HG02678 (cell line): ENCODE data around the gene DCDC2B.

Experiments used
- ATAC-seq: cut with Tn5 transposase; IDR thresholded peaks from one replicate; pipeline ENCODE4 v1.9.1; 2021; ENCODE audit warnings: mild to moderate bottlenecking, moderate library complexity; ENCODE audit not compliant: unreplicated experiment

DCDC2B gene

DNA sequence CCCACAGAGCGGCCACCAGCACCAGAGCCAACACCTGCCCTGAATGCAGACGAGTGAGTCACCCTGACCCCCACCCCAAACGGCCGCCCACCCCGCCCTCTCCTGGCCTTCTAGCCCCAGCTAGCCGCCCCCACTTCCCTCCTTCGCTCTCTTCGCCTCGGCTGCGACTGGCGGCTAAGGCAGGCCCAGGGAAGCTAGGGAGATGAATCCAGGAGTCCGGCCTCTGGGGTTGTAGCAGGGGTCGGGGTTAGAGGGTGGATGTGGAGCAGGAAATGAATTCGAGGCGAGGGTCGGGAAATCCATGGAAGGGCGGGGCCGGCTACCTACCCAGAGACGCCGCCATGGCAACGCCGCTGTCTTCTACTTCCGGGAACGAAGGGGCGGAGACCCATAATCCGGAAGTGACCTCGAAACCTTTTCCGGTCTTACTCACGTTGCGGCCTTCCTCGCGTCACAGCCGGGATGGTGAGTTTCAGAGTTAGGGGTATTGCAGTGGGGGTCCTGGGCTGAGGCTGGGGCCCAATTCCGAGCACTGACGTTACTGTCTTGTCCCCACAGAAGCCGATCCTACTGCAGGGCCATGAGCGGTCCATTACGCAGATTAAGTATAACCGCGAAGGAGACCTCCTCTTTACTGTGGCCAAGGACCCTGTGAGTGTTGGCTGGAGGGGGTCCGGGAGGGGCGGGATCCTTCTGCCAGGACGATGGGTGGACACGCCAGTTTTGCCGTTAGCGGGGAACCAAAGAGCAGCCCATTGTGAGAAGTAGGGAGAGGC, 13.3 kb downstream of the DCDC2B start, which contains the start of the genes EIF3I and TMEM234:
Gene EIF3I, plus strand, starts transcription at position 428 of the 776 bp plus-strand sequence. Its CDS starts 35 bp downstream, at position 463.
Gene TMEM234, minus strand, starts transcription at position 374 of the 776 bp plus-strand sequence. Its CDS starts 31 bp downstream, at position 343.
- ATAC-seq = peak; percentile 96

GRCh38 chr1:32223683-32224082, 14.8 kb downstream of the DCDC2B start:
- ATAC-seq = no peak

- no peak for ATAC-seq
These were observed 15.4 kb downstream of the DCDC2B start for GRCh38 chr1:32224285-32224684.

DNA sequence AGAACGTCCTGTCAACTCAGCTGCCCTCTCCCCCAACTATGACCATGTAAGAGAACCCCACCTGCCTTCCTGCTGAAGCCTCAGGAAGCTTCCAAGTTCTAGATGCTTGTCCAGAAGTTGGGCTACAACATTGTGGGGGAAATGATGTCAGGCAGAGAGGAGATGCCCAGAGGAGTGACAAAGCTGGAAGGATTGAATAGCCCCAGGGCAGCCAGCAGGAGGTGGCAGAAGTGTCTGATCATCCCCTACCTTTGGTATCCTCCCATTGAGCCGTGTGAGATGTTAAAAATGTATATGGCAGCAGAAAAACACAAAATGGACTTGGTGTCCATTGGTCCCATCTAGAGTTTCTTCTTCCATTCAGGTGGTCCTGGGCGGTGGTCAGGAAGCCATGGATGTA, 19.9 kb downstream of the DCDC2B start:
- no peak for ATAC-seq

DNA sequence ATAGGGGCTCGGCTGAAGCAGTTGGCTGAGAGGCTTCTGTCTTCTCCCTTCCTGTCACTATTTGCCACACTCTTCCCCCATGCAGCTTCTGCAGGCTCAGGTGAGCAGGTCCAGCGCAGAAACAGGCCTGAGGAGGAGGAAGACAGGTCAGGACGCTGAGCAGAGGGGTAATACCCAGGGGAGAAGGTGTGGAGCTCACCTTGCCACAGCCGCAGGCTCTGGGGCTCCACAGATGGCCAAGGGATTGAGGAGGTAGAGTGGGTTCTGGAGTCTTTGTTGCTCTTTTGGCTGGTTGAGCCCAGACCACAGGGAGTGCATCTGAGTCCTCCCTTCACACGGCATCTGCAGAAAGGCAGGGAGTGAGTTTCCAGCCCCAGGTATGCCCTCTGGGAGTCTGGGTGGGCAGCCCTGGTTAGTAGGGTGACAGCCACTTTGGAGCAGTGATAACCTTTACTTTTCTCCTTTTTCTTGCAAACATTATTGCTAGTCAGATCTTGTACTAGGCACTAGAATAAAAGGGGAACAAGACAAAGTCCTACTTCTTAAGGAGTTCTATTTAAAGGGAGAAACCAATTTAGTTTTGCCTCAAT, 23.0 kb downstream of the DCDC2B start:
- no peak for ATAC-seq

DNA sequence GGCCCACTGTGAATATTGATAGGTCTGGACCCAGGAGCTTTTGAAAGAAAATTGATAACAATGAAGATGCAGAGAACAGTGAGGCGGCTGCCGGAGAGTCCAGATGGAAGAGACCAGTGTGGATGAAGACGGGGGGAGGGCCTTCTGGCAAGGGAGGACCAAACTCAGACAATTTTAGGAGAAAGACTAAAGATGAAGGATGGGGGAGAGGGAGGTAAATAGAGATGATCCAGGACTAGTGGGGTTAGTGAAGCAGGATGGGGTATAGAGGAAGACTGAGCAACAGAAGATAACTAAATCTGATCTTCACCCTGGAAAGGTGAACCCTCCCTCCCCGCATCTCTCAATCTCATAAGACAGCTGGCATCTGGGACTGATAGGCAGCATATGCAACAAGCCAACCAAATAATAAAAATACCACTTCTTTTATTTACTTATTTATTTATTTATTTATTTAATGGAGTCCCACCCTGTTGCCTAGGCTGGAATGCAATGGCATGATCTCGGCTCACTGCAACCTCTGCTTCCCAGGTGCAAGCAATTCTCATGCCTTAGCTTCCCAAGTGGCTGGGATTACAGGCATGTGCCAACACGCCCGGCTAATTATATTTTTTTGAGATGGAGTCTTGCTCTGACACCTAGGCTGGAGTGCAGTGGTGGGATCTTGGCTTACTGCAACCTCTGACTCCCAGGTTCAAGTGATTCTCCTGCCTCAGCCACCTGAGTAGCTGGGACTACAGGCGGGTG, 23.8 kb downstream of the DCDC2B start:
- no peak for ATAC-seq

DNA sequence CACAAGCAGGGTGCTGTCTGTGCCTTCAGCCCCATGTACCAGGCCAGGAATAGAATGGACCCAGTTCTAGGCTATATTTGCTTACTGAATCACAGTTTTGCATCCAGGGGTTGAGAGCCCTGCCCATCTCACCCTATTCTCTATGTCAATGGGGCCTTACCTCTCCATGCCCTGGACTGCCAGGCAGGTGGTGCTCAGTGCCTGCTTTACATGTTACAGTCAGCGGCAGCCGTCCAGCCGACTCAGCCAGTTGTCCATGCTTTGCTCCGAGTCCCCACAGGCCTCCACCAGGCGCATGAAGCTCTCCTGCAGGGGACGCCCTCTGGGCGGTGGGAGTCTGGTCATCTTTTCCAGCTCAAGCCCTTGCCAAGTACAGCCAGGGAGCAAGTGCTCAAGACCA, 25.9 kb downstream of the DCDC2B start:
- ATAC-seq = no peak

DNA sequence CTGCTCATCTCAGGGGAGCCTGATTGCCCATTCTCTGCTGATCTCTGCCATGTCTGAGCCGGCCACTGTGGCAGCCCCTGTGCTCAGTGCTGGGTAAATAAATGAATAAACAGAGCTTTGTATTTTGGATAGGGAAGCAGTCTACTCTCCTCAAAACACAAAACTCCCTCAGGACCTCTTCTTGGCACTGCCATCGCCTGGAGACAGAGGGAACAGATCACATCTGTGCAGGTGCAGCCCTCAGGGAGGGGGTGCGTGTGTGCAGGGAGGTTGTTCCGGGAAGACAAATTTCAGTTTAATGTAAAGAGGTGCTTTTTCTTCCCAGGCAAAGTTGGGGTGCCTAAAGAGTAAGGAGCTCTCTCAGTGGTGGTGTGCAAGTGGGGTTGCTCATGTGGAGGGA, 30.4 kb downstream of the DCDC2B start:
- ATAC-seq = no peak

DNA sequence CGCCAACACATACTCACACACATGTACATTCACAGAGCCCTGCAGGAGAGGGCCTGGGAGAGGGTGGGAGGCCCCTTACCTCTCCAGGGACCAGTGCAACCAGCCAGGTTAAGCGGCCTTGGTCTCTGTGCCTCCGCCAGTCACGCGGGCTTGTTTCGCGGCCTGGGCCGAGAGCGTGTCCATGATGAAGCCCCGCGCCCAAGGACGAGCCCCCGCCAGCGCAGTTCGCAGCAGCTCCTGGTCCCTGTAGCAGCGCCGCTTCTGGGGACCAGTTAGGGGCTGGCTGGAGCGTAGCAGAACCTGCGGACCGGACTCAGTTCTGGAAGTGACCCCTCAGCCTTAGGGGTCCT, 30.9 kb downstream of the DCDC2B start:
- ATAC-seq = no peak

DNA sequence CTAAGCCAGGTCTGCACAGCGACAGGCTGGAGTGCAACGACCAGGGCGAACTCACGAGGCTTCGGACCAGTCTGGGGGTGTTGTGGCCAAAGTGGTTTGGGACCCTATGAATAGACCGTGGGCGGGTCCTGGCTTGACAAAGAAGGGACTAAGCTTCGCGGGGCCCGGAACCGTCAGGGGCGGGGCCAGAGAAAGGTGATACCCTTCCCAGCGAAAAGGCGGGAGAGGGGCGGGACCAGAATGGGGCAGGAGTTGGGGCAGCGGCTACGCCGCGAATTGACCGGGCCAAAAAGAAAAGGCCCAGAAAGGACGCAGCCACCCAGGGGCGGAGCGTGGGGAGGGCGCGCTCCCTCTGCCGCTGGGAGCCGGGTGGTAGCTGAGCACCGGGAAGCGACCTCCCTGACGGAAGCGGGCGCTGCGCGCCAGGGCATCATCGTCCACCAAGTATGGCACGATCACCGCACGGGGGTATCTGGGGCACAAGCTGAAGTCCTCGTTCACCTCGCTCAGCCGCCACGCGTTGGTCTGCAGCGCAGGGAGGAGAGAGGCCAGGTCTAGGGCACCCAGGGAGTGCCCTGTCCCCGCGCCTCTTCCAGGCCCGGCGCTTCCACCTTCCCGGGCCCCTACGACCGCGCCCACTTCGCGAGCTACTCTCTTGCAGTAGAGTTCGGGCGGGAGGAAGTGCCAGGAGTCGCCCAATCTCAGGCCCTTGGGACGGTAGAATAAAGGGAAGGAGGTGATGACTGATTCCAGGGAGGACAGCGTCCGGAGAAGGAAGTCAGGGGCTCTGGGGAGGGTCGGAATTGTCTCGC, 31.5 kb downstream of the DCDC2B start:
- ATAC-seq = peak; percentile 34

- peak; percentile 49 for ATAC-seq
These were observed 32.3 kb downstream of the DCDC2B start for GRCh38 chr1:32241001-32241763.

DNA sequence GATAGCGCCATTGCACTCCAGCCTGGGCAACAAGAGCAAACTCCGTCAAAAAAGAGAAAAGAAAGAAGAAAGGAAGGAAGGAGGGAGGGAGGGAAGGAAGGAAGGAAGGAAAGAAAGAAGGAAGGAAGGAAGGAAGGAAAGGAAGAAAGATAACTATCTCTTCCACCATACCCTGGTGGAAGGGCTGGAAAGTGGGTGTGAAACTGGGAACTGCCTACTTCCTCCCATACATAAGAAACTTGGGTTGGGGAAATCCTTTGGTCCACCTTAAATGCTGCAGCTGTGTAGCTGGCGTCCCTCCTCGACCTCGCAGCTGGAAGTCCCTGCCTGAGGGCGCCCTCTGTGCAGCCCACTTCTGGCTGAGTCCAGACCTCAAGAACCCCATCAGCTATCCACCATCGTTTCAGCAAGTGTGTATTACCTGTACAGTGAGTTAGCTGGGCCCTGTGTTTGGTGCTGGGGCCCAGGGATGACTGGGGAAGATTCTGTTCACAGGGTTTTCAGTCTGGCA, 33.5 kb downstream of the DCDC2B start:
- ATAC-seq = no peak

DNA sequence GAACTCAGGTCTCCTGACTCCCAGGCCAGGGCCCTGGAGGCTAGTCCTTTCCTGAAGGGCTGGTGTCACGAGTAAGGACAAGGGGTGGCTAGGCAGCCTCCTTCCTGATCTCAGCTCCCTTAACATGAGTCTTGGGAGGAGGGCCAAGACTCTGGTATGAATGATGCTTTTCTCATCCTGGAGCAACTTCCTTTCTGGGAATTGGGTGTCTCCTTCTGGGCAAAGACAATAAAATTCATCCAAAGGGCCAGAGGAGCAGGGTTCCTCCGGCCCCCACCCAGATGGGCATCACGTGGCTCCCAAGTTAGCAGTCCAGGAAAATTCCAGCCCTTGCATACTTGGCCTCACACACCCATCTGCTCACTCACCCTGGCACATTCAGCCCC, 38.0 kb downstream of the DCDC2B start, which contains the start of gene FAM167B:
Gene FAM167B, plus strand, starts transcription at position 335 of the 386 bp plus-strand sequence. CDS start 200 bp downstream, outside the sequence.
- ATAC-seq = no peak

DNA sequence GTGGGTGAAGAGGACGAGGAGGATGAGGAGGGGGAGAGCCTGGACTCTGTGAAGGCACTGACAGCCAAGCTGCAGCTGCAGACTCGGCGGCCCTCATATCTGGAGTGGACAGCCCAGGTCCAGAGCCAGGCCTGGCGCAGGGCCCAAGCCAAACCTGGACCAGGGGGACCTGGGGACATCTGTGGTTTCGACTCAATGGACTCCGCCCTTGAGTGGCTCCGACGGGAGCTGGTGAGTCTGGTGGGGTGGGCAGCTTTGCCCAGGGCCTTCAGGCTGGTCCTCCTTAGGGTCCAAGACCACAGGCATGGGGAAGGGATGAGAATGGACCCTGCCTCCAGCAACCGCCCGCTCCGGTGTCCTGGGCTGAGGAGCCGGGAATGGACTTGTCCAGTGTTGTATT, 38.6 kb downstream of the DCDC2B start:
- no peak for ATAC-seq

GRCh38 chr1:32247983-32248889, 39.3 kb downstream of the DCDC2B start:
- ATAC-seq = no peak

DNA sequence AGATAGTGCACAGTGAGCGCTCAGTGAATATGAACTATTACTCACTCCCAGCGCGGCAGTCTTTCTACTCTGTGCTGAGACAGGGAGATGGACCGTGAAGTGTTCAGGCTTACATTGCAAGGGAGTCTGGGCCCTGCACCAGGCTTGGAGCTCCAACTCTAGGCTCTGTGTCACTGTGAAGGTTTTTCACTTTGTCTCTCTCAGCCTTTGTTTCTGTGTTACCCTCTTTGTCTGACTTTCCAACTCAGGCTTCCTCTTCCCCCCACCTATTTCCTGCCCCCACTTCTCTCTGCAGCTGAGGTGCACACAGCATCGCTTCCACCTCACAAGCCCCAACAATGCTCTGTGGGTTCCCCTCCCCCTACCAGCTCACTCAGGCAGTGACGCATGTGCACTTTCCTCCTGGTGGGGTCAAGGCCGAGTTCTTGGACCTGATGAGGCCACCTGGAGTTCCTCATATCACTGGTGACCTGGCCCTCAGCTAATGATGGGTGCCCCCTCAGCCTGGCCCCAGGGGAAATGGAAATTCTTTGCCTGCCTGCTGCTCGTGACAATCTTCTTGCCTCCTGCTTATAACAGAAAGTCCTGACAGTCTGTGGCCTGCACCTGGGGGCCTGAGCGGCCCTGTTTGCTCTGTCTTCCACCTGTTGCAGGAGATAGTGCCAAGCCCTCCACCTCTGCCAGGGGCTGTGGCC, 41.1 kb downstream of the DCDC2B start:
- peak; percentile 62 for ATAC-seq

- peak; percentile 35 for ATAC-seq
These were observed 42.2 kb downstream of the DCDC2B start, which contains the start of gene LCK for GRCh38 chr1:32250893-32251716. LCK (plus strand) TSS chr1:32251265; CDS start chr1:32274330, 23,065 bp downstream.
